ENCODE results near the gene SOX13.
"Not testable (repeated sequence)": the region's sequence is repeated elsewhere in the genome, so short reads cannot be mapped to it uniquely, and the experiment has no call there.

The SOX13 gene

DNA sequence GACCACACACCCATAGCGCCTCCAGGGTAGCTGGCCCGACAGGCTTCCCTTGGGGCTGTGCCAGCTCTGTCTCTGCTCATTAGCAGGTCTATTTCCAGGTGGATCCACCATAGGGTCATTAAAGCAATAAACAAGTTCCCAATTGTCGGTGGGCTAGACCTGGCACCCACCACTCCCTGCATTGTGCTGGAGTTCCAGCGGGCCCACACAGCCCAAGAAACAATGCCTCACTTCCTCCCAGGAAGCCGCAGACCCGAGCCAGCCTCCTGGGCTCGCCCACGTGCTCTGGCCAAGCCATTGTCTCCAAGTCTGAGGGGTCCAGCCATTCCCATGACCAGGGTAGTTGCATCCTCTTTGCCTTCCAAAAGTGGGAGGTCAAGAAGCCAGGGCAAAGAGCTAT lies 27.5 kb upstream of the SOX13 start:
- no peak for DNase-seq (ENCODE audit: low spot score)
- TF ChIP-seq, protein P1, sequence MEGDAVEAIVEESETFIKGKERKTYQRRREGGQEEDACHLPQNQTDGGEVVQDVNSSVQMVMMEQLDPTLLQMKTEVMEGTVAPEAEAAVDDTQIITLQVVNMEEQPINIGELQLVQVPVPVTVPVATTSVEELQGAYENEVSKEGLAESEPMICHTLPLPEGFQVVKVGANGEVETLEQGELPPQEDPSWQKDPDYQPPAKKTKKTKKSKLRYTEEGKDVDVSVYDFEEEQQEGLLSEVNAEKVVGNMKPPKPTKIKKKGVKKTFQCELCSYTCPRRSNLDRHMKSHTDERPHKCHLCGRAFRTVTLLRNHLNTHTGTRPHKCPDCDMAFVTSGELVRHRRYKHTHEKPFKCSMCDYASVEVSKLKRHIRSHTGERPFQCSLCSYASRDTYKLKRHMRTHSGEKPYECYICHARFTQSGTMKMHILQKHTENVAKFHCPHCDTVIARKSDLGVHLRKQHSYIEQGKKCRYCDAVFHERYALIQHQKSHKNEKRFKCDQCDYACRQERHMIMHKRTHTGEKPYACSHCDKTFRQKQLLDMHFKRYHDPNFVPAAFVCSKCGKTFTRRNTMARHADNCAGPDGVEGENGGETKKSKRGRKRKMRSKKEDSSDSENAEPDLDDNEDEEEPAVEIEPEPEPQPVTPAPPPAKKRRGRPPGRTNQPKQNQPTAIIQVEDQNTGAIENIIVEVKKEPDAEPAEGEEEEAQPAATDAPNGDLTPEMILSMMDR (IDR thresholded peaks at IDR 0.05; ENCODE audit: extremely low read depth, missing control alignments), result no peak

DNA sequence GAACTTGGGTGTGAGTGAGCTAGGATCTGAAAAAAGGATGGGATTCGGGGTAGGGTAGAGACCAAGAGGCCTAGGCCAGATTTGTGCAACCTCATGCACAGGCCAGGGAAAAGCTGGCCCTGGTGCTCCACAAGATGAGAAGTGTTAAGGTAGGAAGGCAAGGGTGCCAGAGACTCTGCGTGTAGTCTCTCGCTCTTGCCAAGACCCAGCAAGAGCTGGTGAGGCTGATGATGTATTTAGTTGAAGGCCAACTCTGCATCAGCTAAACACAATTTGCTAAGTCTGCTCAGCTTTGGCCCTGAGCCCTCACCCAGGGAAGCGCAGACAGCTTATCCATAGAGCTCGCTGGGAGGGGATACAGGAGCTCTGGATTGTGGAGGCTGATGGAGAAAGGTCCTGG lies 26.6 kb upstream of the SOX13 start:
- no peak for DNase-seq (ENCODE audit: low spot score)
- TF ChIP-seq, protein P1 (IDR thresholded peaks at IDR 0.05; ENCODE audit: extremely low read depth, missing control alignments), result no peak

DNA sequence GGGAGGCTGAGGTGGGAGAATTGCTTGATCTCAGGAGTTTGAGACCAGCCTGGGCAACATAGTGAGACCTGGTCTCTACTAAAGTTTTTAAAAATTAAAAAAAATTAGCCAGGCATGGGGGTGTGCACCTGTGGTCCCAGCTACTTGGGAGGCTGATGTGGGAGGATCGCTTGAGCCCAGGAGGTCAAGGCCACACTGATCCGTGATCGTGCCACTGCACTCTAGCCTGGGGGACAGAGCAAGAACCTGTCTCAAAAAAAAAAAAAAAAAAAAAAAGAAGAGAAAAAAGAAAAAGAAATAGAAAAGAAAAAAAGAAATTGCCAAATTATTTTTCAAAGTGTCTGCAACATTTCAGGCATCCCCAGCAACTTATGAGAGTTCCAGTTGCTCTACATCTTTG lies 24.1 kb upstream of the SOX13 start:
- DNase-seq (ENCODE audit: low spot score), result not testable (repeated sequence)

DNA sequence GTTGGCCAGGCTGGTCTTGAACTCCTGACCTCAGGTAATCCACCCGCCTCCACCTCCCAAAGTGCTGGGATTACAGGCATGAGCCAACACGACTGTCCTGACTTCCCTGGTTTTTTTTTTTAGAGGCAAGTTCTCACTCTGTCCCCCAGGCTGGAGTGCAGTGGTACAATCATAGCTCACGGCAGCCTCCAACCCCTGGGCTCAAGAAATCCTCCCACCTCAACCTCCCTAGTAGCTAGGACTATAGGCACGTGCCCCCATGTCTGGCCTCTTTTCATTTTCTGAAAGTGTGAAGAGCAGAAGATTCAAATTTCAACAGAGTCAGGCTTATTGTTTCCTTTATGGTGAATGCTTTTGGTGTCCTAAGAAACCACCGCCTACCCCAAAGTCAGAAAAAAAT lies 21.7 kb upstream of the SOX13 start:
- TF ChIP-seq, protein P1 (IDR thresholded peaks at IDR 0.05; ENCODE audit: extremely low read depth, missing control alignments), result no peak
- no peak for DNase-seq (ENCODE audit: low spot score)

DNA sequence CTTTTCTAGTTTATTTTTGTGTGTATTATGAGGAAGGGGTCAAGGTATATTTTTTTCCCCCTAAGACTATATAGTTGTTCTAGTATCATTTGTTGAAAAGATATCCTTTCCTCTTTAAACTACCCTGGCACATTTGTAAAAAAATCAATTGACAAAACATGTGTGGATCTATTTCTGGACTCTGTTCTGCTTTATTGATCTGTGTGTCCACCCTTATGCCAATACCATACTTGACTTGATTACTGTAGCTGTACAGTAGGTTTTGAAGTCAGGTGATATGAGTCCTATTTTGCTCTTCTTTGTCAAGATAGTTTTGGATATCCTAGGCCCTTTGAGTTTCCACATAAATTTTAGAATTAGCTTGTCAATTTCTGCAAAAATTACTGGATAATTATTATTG lies 21.2 kb upstream of the SOX13 start:
- TF ChIP-seq, protein P1 (IDR thresholded peaks at IDR 0.05; ENCODE audit: extremely low read depth, missing control alignments), result no peak
- no peak for DNase-seq (ENCODE audit: low spot score)

DNA sequence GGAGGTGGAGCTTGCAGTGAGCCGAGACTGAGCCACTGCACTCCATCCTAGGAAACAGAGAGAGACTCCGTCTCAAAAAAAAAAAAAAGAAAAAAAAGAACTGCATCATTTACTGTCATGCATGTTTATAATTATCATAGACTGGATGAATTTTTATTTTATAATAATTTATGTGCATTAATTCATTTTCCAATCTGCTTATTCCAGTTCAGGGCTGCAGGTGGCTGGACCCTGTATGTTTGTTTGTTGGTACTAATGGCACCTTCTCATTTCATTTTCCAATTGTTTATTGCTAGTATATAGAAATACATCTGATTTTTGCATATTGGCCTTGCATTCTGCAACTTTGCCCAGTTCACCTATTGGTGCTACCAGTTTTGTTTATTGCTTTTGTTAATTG lies 19.0 kb upstream of the SOX13 start:
- TF ChIP-seq, protein P1 (IDR thresholded peaks at IDR 0.05; ENCODE audit: extremely low read depth, missing control alignments), result no peak
- DNase-seq (ENCODE audit: low spot score), result no peak

DNA sequence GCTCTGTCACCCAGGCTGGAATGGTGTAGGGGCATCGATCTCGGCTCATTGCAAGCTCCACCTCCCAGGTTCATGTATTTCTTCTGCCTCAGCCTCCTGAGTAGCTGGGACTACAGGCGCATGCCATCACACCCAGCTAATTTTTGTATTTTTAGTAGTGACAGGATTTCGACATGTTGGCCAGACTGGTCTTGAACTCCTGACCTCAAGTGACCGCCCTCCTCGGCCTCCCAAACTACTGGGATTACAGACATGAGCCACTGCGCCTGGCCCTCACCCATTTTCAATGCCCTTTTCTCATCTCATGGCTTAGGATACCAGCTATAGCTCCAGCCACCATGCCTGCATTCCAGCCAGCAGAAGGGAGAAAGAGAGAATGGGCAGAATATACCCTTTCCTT lies 12.9 kb upstream of the SOX13 start:
- DNase-seq (ENCODE audit: low spot score), result no peak
- TF ChIP-seq, protein P1 (IDR thresholded peaks at IDR 0.05; ENCODE audit: extremely low read depth, missing control alignments), result no peak

DNA sequence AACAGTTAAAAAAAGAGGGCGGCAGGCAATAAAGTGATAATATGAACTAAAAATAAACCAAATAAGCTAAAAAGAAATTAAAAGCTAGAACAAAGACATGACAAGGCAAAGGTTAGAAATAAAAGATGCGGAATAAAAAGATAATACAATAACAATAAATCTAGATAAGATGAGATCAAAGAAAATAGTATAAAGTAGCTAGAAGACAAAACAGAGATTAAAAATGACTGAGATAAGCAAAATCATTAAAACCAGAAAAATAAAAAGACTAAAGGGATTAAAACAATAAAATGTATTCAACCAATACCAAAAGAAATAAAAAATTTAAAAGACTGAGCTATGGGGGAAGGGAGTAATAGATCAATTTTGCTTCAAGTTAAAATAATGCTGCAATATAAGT lies 10.8 kb upstream of the SOX13 start:
- TF ChIP-seq, protein P1 (IDR thresholded peaks at IDR 0.05; ENCODE audit: extremely low read depth, missing control alignments), result no peak

More for the DNA sequence above, 10.8 kb upstream of the SOX13 start:
- no peak for DNase-seq (ENCODE audit: low spot score)

Measured in GM20000 (cell line).